GM20000 (cell line): ENCODE measurements around the gene HSD17B4.
"Not testable (repeated sequence)": the region's sequence is repeated elsewhere in the genome, so short reads cannot be mapped to it uniquely, and the experiment has no call there.

Experiments used
- DNase-seq: peaks from one replicate; pipeline ENCODE4 v3.0.0; 2012; ENCODE audit warnings: low spot score
- CTCF ChIP-seq: IDR thresholded peaks from 2 replicates; pipeline ENCODE4 v1.5.1; 2012; ENCODE audit warnings: mild to moderate bottlenecking, control low read depth; ENCODE audit errors: extremely low read depth, missing control alignments

Gene HSD17B4

GRCh38 chr5:119410448-119411159, 41.7 kb upstream of the HSD17B4 start:
- DNase-seq = no peak
- no peak for TF ChIP-seq CTCF

- TF ChIP-seq CTCF = peak; percentile 69
- DNase-seq = peak; percentile 50
Observed at GRCh38 chr5:119411361-119412278, 40.7 kb upstream of the HSD17B4 start.

- no peak for DNase-seq
- TF ChIP-seq CTCF = no peak
Observed at GRCh38 chr5:119412279-119413227, 39.7 kb upstream of the HSD17B4 start.

GRCh38 chr5:119414124-119414734, 38.1 kb upstream of the HSD17B4 start:
- DNase-seq = not testable (repeated sequence)

GRCh38 chr5:119417891-119418605, 34.2 kb upstream of the HSD17B4 start:
- DNase-seq = no peak

GRCh38 chr5:119418606-119419100, 33.6 kb upstream of the HSD17B4 start:
- DNase-seq = no peak
- TF ChIP-seq CTCF = no peak

More at GRCh38 chr5:119417891-119418605, 34.2 kb upstream of the HSD17B4 start:
- no peak for TF ChIP-seq CTCF
